ENCODE data around the gene FRY.

DNA sequence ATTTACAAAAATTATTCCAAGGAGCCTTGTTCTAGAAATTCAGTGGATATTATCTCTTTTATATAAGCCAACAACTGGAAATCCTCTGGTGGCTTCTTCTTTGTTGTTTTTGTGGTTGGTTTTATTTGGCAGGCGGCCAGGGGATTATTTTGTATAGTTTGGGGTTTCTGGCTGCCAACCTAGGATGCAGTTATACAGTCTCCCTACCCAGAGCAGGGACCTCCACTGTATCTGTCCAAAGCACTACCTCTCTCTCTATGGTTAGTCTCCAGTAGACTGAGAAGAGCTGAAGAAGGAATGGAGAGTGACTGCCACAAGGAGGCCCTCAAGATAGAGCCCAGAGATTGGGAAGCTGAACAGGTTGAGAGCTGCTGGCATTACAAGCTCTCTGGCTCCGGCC is 203.3 kb downstream of the FRY start:
- TF ChIP-seq CTCF (IDR thresholded peaks at IDR 0.05 in 8 of 11, conservative IDR thresholded peaks at IDR 0.05 in 3 of 11) (no peak), POLR2AphosphoS5 (IDR thresholded peaks at IDR 0.05) (no peak)
